ENCODE results near the gene LRBA. TPM values are rescaled to one million over a fixed set of nuclear protein-coding genes. Genes with fewer than 3 reads are reported as not detected.

The LRBA gene
- total and polyA plus RNA-seq, 2 donors (not counting 1 experiment from before 2014, with no cell fraction given): 16.4 to 36.7 TPM

GRCh38 chr4:150794706-150795105 lies 220.4 kb downstream of the LRBA start:
- peak in 1 of 2 donors; percentile 78 for DNase-seq (ENCODE audit: low read depth in 2 of 2)
- Histone ChIP-seq H3K4me3 (replicated peaks in 1 of 4; ENCODE audit: control extremely low read depth in 1 of 4, insufficient read depth in 1 of 4, low read depth in 3 of 4, low read length in 4 of 4) (no peak overlapping the region), H2AFZ (ENCODE audit: low read length) (no peak overlapping the region)

GRCh38 chr4:150789864-150790263 lies 225.2 kb downstream of the LRBA start:
- no peak for DNase-seq (ENCODE audit: low read depth in 2 of 2)
- H3K4me3 ChIP-seq (replicated peaks in 1 of 4; ENCODE audit: control extremely low read depth in 1 of 4, insufficient read depth in 1 of 4, low read depth in 3 of 4, low read length in 4 of 4): no peak overlapping the region
- no peaks in the 10 kb centered on the region for H3K27me3 ChIP-seq (ENCODE audit: control insufficient read depth, insufficient read depth, low read length)
- no peaks in the 10 kb centered on the region for H4K20me1 ChIP-seq (ENCODE audit: control insufficient read depth, extremely low read depth, insufficient read depth, low read length)
- no peak overlapping the region for H3K9ac ChIP-seq (ENCODE audit: insufficient read depth, low read length)
- TF ChIP-seq EZH2 (IDR thresholded peaks at IDR 0.05; ENCODE audit: low read length, missing control alignments): no peak
- no peak for TF ChIP-seq CTCF (conservative IDR thresholded peaks at IDR 0.05 in 1 of 2, IDR thresholded peaks at IDR 0.05 in 1 of 2; ENCODE audit: low read depth in 1 of 2, low read length in 2 of 2)
- H3K4me2 ChIP-seq (ENCODE audit: extremely low read depth, insufficient read depth, low read length): no peak overlapping the region
- H3K36me3 ChIP-seq (ENCODE audit: control insufficient read depth, insufficient read depth, low read length): no peaks in the 10 kb centered on the region
- H3K9me3 ChIP-seq (ENCODE audit: control insufficient read depth, insufficient read depth, low read depth, low read length): no peaks in the 10 kb centered on the region
- no peaks in the 10 kb centered on the region for H3K79me2 ChIP-seq (ENCODE audit: control insufficient read depth, insufficient read depth, low read length)
- H2AFZ ChIP-seq (ENCODE audit: low read length): no peak overlapping the region
- H3K4me1 ChIP-seq (ENCODE audit: control insufficient read depth, extremely low read depth, insufficient read depth, low read length): no peaks in the 10 kb centered on the region
- H3K27ac ChIP-seq (ENCODE audit: insufficient read depth, low read length): no peak overlapping the region

More at GRCh38 chr4:150794706-150795105, 220.4 kb downstream of the LRBA start:
- no peaks in the 10 kb centered on the region for H3K79me2 ChIP-seq (ENCODE audit: control insufficient read depth, insufficient read depth, low read length)
- no peak for TF ChIP-seq CTCF (conservative IDR thresholded peaks at IDR 0.05 in 1 of 2, IDR thresholded peaks at IDR 0.05 in 1 of 2; ENCODE audit: low read depth in 1 of 2, low read length in 2 of 2)
- no peaks in the 10 kb centered on the region for H3K4me1 ChIP-seq (ENCODE audit: control insufficient read depth, extremely low read depth, insufficient read depth, low read length)
- no peak overlapping the region for H3K4me2 ChIP-seq (ENCODE audit: extremely low read depth, insufficient read depth, low read length)
- H4K20me1 ChIP-seq (ENCODE audit: control insufficient read depth, extremely low read depth, insufficient read depth, low read length): no peaks in the 10 kb centered on the region
- H3K9ac ChIP-seq (ENCODE audit: insufficient read depth, low read length): no peak overlapping the region
- H3K36me3 ChIP-seq (ENCODE audit: control insufficient read depth, insufficient read depth, low read length): no peaks in the 10 kb centered on the region
- H3K27me3 ChIP-seq (ENCODE audit: control insufficient read depth, insufficient read depth, low read length): no peaks in the 10 kb centered on the region
- no peak overlapping the region for H3K27ac ChIP-seq (ENCODE audit: insufficient read depth, low read length)
- H3K9me3 ChIP-seq (ENCODE audit: control insufficient read depth, insufficient read depth, low read depth, low read length): no peaks in the 10 kb centered on the region

- H3K27me3 ChIP-seq (ENCODE audit: control insufficient read depth, insufficient read depth, low read length): no peaks in the 10 kb centered on the region
- DNase-seq (ENCODE audit: low read depth in 2 of 2): no peak
- H3K36me3 ChIP-seq (ENCODE audit: control insufficient read depth, insufficient read depth, low read length): no peaks in the 10 kb centered on the region
- H3K4me1 ChIP-seq (ENCODE audit: control insufficient read depth, extremely low read depth, insufficient read depth, low read length): no peaks in the 10 kb centered on the region
- no peak overlapping the region for H3K27ac ChIP-seq (ENCODE audit: insufficient read depth, low read length)
- no peak overlapping the region for H3K9ac ChIP-seq (ENCODE audit: insufficient read depth, low read length)
- no peak overlapping the region for H3K4me2 ChIP-seq (ENCODE audit: extremely low read depth, insufficient read depth, low read length)
- TF ChIP-seq CTCF (conservative IDR thresholded peaks at IDR 0.05 in 1 of 2, IDR thresholded peaks at IDR 0.05 in 1 of 2; ENCODE audit: low read depth in 1 of 2, low read length in 2 of 2) (no peak), EZH2 (IDR thresholded peaks at IDR 0.05; ENCODE audit: low read length, missing control alignments) (no peak)
- H3K9me3 ChIP-seq (ENCODE audit: control insufficient read depth, insufficient read depth, low read depth, low read length): no peaks in the 10 kb centered on the region
- no peak overlapping the region for H3K4me3 ChIP-seq (replicated peaks in 1 of 4; ENCODE audit: control extremely low read depth in 1 of 4, insufficient read depth in 1 of 4, low read depth in 3 of 4, low read length in 4 of 4)
- no peak overlapping the region for H2AFZ ChIP-seq (ENCODE audit: low read length)
- no peaks in the 10 kb centered on the region for H3K79me2 ChIP-seq (ENCODE audit: control insufficient read depth, insufficient read depth, low read length)
- H4K20me1 ChIP-seq (ENCODE audit: control insufficient read depth, extremely low read depth, insufficient read depth, low read length): no peaks in the 10 kb centered on the region
These were observed 230.1 kb downstream of the LRBA start for GRCh38 chr4:150784939-150785338.

All from fibroblast of lung (primary cell).